DOHH2 (cell line): ENCODE results near the gene TPCN1.

Experiments
- CTCF ChIP-seq: fragments of 200-600 bp; sonication (generic); IDR thresholded peaks from one replicate; pipeline ENCODE4 v1.5.1; 2014; ENCODE audit warnings: antibody characterized with exemption, mild to moderate bottlenecking, low read depth, low read length; ENCODE audit not compliant: poor library complexity, severe bottlenecking
- EZH2phosphoT487 ChIP-seq: fragments of 200-600 bp; sonication (generic); IDR thresholded peaks from 2 replicates; pipeline ENCODE4 v1.6.1; 2017; ENCODE audit warnings: borderline replicate concordance, mild to moderate bottlenecking, antibody characterized with exemption, low read length, moderate library complexity, mixed read lengths

GRCh38 chr12:113183030-113183589 is 38.2 kb upstream of the TPCN1 start:
- no peak for TF ChIP-seq CTCF
- TF ChIP-seq EZH2phosphoT487, result no peak
